ENCODE results near the gene ITGB3.

DNA sequence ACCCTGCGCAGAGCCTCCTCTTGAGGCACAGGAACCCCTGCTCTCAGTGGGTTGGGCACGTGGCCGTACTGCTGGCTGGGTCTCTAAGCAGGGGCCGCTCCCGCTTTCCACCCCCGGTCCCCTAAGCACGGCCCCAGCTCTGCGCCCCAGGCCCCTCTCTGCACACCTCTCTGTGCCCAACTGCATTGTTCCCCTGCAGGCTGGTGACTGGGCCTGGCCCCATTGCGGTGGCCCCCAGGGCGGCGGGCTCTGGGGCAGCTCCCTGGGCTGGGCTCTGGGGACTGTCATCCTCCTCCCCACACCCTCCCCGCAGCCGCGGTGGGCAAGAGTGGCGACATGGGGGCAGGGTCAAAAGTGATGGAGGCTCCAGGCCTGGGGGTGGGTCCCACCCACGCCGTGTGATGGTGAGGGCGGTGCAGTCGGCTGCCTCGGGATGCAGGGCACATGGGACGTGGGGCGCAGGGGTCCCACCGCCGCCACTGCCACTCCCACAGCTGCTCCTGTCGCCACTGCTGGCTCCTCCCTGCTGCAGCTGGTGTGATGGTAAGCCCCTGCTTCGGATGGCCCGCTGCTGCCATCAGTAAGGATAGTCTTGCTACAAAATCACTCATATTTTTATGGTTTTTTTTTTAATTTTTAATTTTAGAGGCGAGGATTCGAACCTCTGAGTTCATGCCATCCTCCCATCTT lies 15.2 kb upstream of the ITGB3 start:
- no peak for TF ChIP-seq POLR2A (IDR thresholded peaks at IDR 0.05; ENCODE audit: low read length)
- no peak for TF ChIP-seq GATA1 (IDR thresholded peaks at IDR 0.05; ENCODE audit: low read depth, low read length)
